Suprapubic skin (tissue), 3 donors: ENCODE measurements around the gene GMPPA.

Experiments used
- EP300 ChIP-seq: sonication (generic); formaldehyde crosslinking; IDR thresholded peaks from one replicate; pipeline ENCODE4 v1.6.1; 2017; ENCODE audit warnings: antibody characterized with exemption
- TF ChIP-seq, protein P1 (sequence below), 2 donors: fragments of 200-600 bp in 1 of 2; fragments of 450-650 bp in 1 of 2; sonication (generic) in 1 of 2; IDR thresholded peaks; one replicate each; pipeline ENCODE4 v1.5.1; 2016 to 2019; ENCODE audit warnings: antibody characterized with exemption in 2 of 2, mild to moderate bottlenecking in 1 of 2, moderate library complexity in 1 of 2

DNA sequence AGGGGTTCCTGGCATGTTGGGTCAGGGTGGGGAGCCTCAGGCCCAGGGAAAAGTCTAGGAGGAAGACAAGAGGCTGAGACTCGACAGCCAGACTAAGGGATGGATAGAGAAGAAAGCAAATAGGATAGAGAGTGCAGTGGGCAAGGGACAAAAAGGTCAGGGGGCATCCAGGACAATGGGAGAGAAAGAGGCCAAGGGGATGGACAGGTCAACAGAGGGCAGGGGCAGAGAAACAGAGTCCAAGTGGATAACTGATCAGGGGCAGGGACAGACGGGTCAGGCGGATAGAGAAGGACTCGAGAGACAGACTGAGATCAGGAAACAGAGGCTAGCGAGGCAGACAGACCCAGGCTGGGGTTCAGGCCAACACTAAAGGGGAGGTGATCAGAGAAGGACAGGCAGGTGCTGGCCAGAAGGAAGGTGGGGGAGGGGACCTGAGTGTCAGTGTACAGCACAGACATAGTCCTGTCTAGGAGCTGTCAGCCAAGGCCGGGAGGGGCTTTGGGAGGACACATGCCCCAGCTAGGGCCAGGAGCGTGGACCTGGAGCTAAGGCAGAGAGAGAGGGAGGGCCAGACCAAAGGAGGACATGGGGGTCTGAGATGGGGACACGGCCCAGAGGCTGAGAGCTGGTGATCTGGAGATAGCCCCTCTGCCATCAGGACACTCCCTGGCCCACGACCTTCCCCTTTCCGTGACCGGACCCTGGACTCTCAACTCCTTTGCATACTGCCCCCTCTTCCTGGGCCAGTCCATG lies 27.8 kb downstream of the GMPPA start:
- TF ChIP-seq, protein P1, sequence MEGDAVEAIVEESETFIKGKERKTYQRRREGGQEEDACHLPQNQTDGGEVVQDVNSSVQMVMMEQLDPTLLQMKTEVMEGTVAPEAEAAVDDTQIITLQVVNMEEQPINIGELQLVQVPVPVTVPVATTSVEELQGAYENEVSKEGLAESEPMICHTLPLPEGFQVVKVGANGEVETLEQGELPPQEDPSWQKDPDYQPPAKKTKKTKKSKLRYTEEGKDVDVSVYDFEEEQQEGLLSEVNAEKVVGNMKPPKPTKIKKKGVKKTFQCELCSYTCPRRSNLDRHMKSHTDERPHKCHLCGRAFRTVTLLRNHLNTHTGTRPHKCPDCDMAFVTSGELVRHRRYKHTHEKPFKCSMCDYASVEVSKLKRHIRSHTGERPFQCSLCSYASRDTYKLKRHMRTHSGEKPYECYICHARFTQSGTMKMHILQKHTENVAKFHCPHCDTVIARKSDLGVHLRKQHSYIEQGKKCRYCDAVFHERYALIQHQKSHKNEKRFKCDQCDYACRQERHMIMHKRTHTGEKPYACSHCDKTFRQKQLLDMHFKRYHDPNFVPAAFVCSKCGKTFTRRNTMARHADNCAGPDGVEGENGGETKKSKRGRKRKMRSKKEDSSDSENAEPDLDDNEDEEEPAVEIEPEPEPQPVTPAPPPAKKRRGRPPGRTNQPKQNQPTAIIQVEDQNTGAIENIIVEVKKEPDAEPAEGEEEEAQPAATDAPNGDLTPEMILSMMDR (IDR thresholded peaks at IDR 0.05): no peak
- TF ChIP-seq EP300: no peak
